Measurements from ENCODE around the gene CHRNA9. TPM values are rescaled to one million over a fixed set of nuclear protein-coding genes. Genes with fewer than 3 reads are reported as not detected.

CHRNA9 gene
- total RNA-seq, 1 donor, result 0.42 TPM

DNA sequence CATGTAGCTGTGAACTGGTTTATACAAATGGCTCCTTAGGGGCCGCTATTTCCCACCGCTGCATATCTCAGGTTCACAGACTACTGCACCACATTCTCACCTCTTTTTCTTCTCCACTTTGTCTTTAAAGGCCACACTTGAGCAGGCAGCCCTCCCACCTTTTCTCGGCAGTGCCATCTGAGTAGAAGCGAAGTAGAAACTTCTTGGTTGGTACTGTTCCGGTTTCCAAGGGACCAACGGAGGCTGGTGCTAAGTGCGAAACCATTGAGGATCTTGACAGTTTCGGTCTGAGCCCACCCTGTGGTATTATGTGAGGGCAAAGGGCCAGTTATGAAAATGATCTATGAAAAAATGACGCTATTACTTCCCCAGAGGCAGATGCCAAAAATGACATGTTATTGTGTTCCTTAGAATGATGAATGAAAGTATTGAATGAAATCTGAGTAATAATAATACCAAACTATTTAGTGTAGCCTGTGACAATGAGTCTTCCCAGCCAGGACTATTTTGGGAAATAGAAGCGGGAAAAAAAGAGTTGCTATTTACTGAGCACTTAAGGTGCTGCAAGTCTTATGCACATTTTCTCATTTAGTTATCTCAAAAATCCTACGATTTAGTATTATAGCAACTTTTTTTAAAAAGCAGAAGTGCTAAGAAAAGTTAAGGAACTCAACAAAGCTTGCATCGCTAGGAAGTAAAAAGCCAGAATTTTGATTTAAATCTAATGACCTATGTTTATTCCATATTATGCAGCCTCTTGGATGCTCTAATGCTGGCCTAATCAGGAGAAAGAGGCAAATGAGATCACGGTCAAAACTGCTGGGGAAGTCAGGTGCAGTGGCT lies 29.6 kb upstream of the CHRNA9 start:
- no peaks in the 10 kb centered on the region for H3K27me3 ChIP-seq (ENCODE audit: insufficient read depth, low read length)
- no peaks in the 10 kb centered on the region for H3K9me3 ChIP-seq (ENCODE audit: low read depth, low read length)
- H3K4me1 ChIP-seq (ENCODE audit: insufficient read depth, low read length), result peaks cover 90% of the 10 kb centered on the region
- no peak overlapping the region for H3K4me3 ChIP-seq (ENCODE audit: low read length)

DNA sequence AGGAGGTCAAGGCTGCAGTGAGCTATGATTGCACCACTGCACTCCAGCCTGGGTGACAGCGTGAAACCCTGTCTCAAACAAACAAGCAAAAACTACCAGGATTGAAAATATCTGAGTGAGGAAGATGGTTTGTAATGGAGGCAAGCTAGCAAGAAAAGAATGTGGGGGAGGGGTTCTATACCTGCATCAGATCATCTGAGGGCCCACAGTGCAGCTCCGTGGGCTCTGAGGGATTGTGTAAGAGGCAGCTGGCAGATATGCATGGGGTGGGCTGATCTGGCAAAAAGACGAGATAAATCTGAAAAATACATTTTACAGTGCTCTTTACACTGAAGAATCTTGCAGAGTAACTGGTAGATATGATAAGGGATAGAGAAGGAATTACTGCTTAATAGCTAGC lies 28.9 kb upstream of the CHRNA9 start:
- H3K27me3 ChIP-seq (ENCODE audit: insufficient read depth, low read length), result no peaks in the 10 kb centered on the region
- no peaks in the 10 kb centered on the region for H3K9me3 ChIP-seq (ENCODE audit: low read depth, low read length)
- no peak overlapping the region for H3K4me3 ChIP-seq (ENCODE audit: low read length)
- H3K4me1 ChIP-seq (ENCODE audit: insufficient read depth, low read length), result peaks cover 84% of the 10 kb centered on the region

DNA sequence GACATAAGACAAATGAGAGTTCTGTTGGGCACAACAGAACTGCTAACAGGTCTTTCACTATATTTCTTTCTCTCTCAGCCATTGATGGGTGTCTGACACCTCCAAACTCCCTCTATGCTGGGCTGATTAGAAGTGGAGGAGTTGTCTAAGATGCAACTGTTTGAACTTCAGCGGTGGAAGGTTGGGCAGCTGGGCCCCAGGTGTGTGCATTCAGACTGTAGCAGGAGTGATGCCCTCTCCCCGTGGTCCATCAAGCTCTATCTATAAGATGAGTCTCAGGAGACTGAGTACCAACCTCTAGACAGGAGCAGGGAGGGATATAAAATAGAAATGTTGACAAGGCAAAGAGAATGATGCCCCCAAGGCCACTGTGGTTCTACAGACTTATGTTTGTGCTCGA lies 28.2 kb upstream of the CHRNA9 start:
- H3K4me3 ChIP-seq (ENCODE audit: low read length), result no peak overlapping the region
- no peaks in the 10 kb centered on the region for H3K9me3 ChIP-seq (ENCODE audit: low read depth, low read length)
- peaks cover 83% of the 10 kb centered on the region for H3K4me1 ChIP-seq (ENCODE audit: insufficient read depth, low read length)
- no peaks in the 10 kb centered on the region for H3K27me3 ChIP-seq (ENCODE audit: insufficient read depth, low read length)

GRCh38 chr4:40307627-40308497 lies 27.3 kb upstream of the CHRNA9 start:
- H3K27me3 ChIP-seq (ENCODE audit: insufficient read depth, low read length), result no peaks in the 10 kb centered on the region
- H3K4me3 ChIP-seq (ENCODE audit: low read length), result no peak overlapping the region
- H3K9me3 ChIP-seq (ENCODE audit: low read depth, low read length), result no peaks in the 10 kb centered on the region
- H3K4me1 ChIP-seq (ENCODE audit: insufficient read depth, low read length), result peaks cover 82% of the 10 kb centered on the region

GRCh38 chr4:40308528-40309122 lies 26.5 kb upstream of the CHRNA9 start:
- H3K4me3 ChIP-seq (ENCODE audit: low read length), result no peak overlapping the region
- H3K27me3 ChIP-seq (ENCODE audit: insufficient read depth, low read length), result no peaks in the 10 kb centered on the region
- no peaks in the 10 kb centered on the region for H3K9me3 ChIP-seq (ENCODE audit: low read depth, low read length)
- peaks cover 74% of the 10 kb centered on the region for H3K4me1 ChIP-seq (ENCODE audit: insufficient read depth, low read length)

GRCh38 chr4:40309250-40309774 lies 25.8 kb upstream of the CHRNA9 start:
- Histone ChIP-seq H3K4me1 (ENCODE audit: insufficient read depth, low read length) (peaks cover 68% of the 10 kb centered on the region), H3K4me3 (ENCODE audit: low read length) (no peak overlapping the region), H3K9me3 (ENCODE audit: low read depth, low read length) (no peaks in the 10 kb centered on the region), H3K27me3 (ENCODE audit: insufficient read depth, low read length) (no peaks in the 10 kb centered on the region)

GRCh38 chr4:40310225-40310624 lies 24.9 kb upstream of the CHRNA9 start:
- H3K4me3 ChIP-seq (ENCODE audit: low read length), result no peak overlapping the region
- no peaks in the 10 kb centered on the region for H3K9me3 ChIP-seq (ENCODE audit: low read depth, low read length)
- peaks cover 58% of the 10 kb centered on the region for H3K4me1 ChIP-seq (ENCODE audit: insufficient read depth, low read length)
- no peaks in the 10 kb centered on the region for H3K27me3 ChIP-seq (ENCODE audit: insufficient read depth, low read length)

DNA sequence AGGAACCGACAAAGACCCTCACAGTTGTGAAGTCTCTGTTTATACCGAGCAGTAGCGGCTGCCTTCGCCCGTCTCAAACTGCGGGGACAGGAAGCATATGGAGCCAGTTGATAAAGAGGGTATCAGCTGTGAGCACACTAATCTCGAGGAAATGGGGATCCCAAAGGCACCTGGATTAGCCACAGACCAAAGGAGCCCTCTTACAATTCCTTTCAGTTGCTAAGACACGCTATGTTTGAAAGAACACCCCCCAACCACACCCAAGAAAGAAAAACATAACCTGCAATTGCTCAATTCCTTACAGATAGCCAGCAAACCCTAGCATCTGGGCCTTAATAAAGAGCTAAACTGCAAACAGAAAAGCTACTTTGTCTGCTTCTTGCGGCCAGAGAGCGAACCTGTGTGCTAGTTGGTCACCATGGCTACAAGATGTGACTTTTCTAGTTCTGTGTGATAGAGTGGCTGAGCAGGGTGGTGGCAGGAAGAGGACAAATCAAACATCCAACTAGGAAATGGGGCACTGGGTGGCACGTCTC lies 23.3 kb upstream of the CHRNA9 start:
- no peak overlapping the region for H3K4me3 ChIP-seq (ENCODE audit: low read length)
- peaks cover 49% of the 10 kb centered on the region for H3K4me1 ChIP-seq (ENCODE audit: insufficient read depth, low read length)
- H3K27me3 ChIP-seq (ENCODE audit: insufficient read depth, low read length), result no peaks in the 10 kb centered on the region
- no peaks in the 10 kb centered on the region for H3K9me3 ChIP-seq (ENCODE audit: low read depth, low read length)

DNA sequence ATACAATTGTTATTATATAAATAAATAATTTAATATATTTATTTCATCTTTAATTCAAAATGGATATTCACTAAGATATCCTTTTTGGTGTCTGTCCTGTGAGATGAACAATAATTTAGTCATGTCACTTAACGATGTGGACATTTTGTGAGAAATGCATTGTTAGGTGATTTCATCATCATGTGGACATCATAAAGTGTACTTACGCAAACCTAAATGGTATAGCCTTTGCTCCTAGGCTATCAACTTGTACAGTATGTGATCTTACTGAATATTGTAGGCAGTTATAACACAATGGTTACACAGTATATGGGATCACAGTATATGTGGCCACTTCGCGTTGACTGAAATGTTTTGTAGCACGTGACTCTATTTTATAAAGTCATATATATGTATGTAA lies 20.2 kb upstream of the CHRNA9 start:
- H3K4me1 ChIP-seq (ENCODE audit: insufficient read depth, low read length), result peaks cover 28% of the 10 kb centered on the region
- H3K27me3 ChIP-seq (ENCODE audit: insufficient read depth, low read length), result no peaks in the 10 kb centered on the region
- H3K4me3 ChIP-seq (ENCODE audit: low read length), result no peak overlapping the region
- H3K9me3 ChIP-seq (ENCODE audit: low read depth, low read length), result no peaks in the 10 kb centered on the region

DNA sequence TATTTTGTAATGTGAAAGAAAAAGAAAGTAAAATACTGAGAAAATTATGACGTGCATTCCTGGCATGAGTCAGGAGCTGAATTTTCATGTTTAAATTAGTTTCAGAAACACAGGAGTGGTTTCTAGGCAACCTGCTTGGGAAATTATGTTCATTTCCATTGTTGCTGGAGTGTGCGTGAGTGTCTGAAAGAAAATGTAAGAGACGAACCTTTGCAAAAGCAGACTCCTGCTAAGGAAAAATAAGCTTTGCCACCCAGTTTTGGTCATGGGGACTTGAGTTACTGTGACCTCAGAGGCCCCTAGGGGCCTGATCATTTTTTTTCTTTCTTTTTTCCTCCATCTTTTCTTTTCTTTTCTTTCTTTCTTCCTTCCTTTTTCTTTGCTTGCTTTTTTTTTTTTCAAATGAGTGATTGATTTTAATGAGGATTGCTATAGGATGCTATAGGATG lies 18.8 kb upstream of the CHRNA9 start:
- H3K9me3 ChIP-seq (ENCODE audit: low read depth, low read length), result no peaks in the 10 kb centered on the region
- H3K4me3 ChIP-seq (ENCODE audit: low read length), result peak overlapping the region; percentile 13
- no peaks in the 10 kb centered on the region for H3K27me3 ChIP-seq (ENCODE audit: insufficient read depth, low read length)
- H3K4me1 ChIP-seq (ENCODE audit: insufficient read depth, low read length), result peaks cover 27% of the 10 kb centered on the region

DNA sequence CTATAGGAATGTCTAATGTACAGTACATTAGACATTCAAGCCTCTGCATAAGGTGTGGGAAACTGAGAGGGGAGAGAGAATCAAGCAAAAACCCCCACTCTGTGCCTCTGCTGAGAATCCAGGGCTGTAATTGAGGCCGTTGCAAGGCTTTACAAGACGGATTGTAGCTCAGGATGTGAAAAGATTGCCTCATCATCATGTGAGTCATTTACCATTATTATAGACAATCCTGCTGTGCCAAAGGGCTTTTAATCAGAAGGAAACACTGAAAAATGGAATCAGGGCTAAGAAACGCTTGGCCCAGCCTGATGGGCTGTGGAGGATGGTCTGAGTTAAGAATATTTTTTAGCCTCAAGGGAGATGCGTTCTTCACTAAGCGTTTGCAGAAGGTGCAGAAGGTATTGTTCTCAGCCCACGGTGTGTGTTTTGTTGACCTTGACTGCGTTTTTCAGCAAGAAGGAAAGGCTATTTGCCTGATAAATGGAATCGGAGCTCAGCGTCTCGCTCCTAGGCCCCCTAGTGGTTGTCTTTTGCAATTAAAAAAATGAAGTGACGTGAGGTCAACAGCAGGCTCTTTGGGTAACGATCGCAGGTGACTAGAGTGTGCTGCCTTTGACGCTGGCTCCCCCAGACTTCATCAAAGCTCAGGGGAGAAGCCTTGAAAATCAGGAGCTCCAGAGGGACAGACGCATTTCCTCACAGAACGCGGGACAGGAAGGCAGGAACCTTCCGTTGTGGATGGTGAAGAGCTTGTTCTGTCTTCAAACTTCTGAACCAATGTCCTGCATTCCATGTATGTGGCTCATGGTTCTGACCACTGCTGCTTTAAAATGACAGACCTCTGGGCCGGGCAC lies 18.1 kb upstream of the CHRNA9 start:
- Histone ChIP-seq H3K27me3 (ENCODE audit: insufficient read depth, low read length) (no peaks in the 10 kb centered on the region), H3K9me3 (ENCODE audit: low read depth, low read length) (no peaks in the 10 kb centered on the region), H3K4me3 (ENCODE audit: low read length) (peak overlapping the region; percentile 13), H3K4me1 (ENCODE audit: insufficient read depth, low read length) (peaks cover 20% of the 10 kb centered on the region)

- H3K9me3 ChIP-seq (ENCODE audit: low read depth, low read length), result no peaks in the 10 kb centered on the region
Measured at GRCh38 chr4:40317916-40318658, 17.0 kb upstream of the CHRNA9 start.

DNA sequence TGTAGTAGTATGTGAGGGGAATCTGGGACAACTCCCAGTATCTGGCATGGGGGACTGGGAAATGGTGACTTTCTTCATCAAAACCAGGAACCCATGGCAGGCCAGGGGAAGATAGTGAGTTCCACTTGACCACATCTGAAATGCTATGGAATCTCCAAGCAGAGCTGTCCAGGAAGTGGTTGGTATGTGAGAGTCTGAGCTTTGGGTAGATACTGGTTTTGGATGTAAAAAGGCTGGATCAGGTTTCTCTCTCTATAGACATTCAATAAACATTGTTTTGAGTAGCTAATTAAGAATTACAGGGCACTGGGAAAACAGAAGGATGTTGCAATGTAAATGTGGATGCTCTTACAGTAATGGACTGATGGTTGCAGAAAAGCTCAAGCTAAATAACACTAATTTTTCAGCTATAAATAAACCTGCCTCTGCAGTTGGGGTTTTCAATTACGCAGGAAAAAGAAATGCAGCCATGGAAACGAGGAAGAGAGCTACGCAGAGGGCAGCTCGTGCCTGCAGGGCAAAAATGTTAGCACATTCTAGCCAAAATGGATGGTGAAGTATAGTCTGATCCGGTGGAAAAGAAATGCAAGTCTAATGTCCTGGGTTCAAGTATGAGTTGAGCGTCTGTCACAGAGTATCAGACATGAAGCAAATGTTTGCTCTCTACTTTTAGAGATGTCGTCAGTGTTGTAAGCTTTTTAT lies 13.4 kb upstream of the CHRNA9 start:
- Histone ChIP-seq H3K4me1 (ENCODE audit: insufficient read depth, low read length) (peaks cover 27% of the 10 kb centered on the region), H3K9me3 (ENCODE audit: low read depth, low read length) (no peaks in the 10 kb centered on the region), H3K4me3 (ENCODE audit: low read length) (no peak overlapping the region), H3K27me3 (ENCODE audit: insufficient read depth, low read length) (no peaks in the 10 kb centered on the region)

More at GRCh38 chr4:40317916-40318658, 17.0 kb upstream of the CHRNA9 start:
- H3K4me1 ChIP-seq (ENCODE audit: insufficient read depth, low read length), result peaks cover 17% of the 10 kb centered on the region
- H3K4me3 ChIP-seq (ENCODE audit: low read length), result no peak overlapping the region
- H3K27me3 ChIP-seq (ENCODE audit: insufficient read depth, low read length), result no peaks in the 10 kb centered on the region
